ENCODE data around the gene ACVR2A. TPM values are rescaled to one million over a fixed set of nuclear protein-coding genes. Genes with fewer than 3 reads are reported as not detected.

Gene ACVR2A
- polyA plus RNA-seq, 1 of the 3 experiments (the other 2 are of a cell fraction), result 1.6 TPM

GRCh38 chr2:147845411-147845971, 662 bp downstream of the ACVR2A start:
- Histone ChIP-seq H3K4me1 (ENCODE audit: control insufficient read depth in 1 of 2, insufficient read depth in 2 of 2, low read depth in 1 of 2, low read length in 1 of 2) (peaks cover 0 to 8% of the 10 kb centered on the region in 2 experiments; a peak in 2 of 4 replicates), H3K4me3 (ENCODE audit: low read depth in 2 of 2, low read length in 1 of 2) (peak overlapping the region; percentile 77 to 86), H2AFZ (ENCODE audit: low read depth) (peak overlapping the region; percentile 41; the same call in 1 of the 2 replicates), H4K20me1 (ENCODE audit: insufficient read depth) (no peaks in the 10 kb centered on the region; the same call in 1 of the 2 replicates), H3K36me3 (replicated peaks in 1 of 2; ENCODE audit: control insufficient read depth in 1 of 2, insufficient read depth in 2 of 2, low read length in 1 of 2) (no peaks in the 10 kb centered on the region), H3K79me2 (ENCODE audit: insufficient read depth) (peaks cover 50% of the 10 kb centered on the region), H3F3A (replicated peaks; ENCODE audit: insufficient read depth) (no peaks in the 10 kb centered on the region), H3K27me3 (ENCODE audit: insufficient read depth) (no peaks in the 10 kb centered on the region; the same call in 1 of the 2 replicates), H3K27ac (ENCODE audit: low read depth in 2 of 2, low read length in 1 of 2) (peak overlapping the region; percentile 12 to 96; a peak in 2 of 4 replicates), H3K9ac (peak overlapping the region; percentile 75), H3K9me3 (no peaks in the 10 kb centered on the region), H3K4me2 (peak overlapping the region; percentile 78), H3K9me2 (no peaks in the 10 kb centered on the region)
- TF ChIP-seq MXI1 (IDR thresholded peaks at IDR 0.05; ENCODE audit: low read depth, low read length), result peak; percentile 69; the same call in 1 of the 2 replicates
- peak; percentile 40 for TF ChIP-seq GATA2 (CRISPR knock-in tag; IDR thresholded peaks at IDR 0.05)
- TF ChIP-seq YY1 (IDR thresholded peaks at IDR 0.05; ENCODE audit: low read depth), result no peak
- DNase-seq, result no peak
- POLR2A ChIA-PET, result interaction anchor here (1.1 kb wide), 1 partner anchor 10 kb away, joined by 4 read pairs; no protein-coding TSS in a partner anchor
- WGBS (ENCODE audit: low lambda C conversion rate), result 7% methylated on average over 14 of the region's 14 CpGs
- CTCF ChIA-PET, result no interaction called here

GRCh38 chr2:147846412-147847081, 1.7 kb downstream of the ACVR2A start:
- H3K4me1 ChIP-seq (ENCODE audit: control insufficient read depth in 1 of 2, insufficient read depth in 2 of 2, low read depth in 1 of 2, low read length in 1 of 2), result peaks cover 0 to 8% of the 10 kb centered on the region in 2 experiments; a peak in 2 of 4 replicates
- 39% methylated on average over 5 of the region's 5 CpGs for WGBS (ENCODE audit: low lambda C conversion rate)
- H3K9ac ChIP-seq, result peak overlapping the region; percentile 75; the same call in 1 of the 2 replicates
- H2AFZ ChIP-seq (ENCODE audit: low read depth), result no peak overlapping the region; the same call in 1 of the 2 replicates
- no peak for TF ChIP-seq SIN3A (IDR thresholded peaks at IDR 0.05; ENCODE audit: borderline replicate concordance, low read depth, low read length)
- no peak for TF ChIP-seq TCF12 (IDR thresholded peaks at IDR 0.05)
- no peaks in the 10 kb centered on the region for H3K27me3 ChIP-seq (ENCODE audit: insufficient read depth)
- ChIA-PET POLR2A (no interaction called here), CTCF (interaction anchor here (0.6 to 1.5 kb wide), 2 partner anchors 64 to 764 kb away, joined by 3 to 8 read pairs; no protein-coding TSS in a partner anchor)
- H4K20me1 ChIP-seq (ENCODE audit: insufficient read depth), result peaks cover 5% of the 10 kb centered on the region; the same call in 1 of the 2 replicates
- no peak overlapping the region for H3K27ac ChIP-seq (ENCODE audit: low read depth in 2 of 2, low read length in 1 of 2)
- H3K4me3 ChIP-seq (ENCODE audit: low read depth in 2 of 2, low read length in 1 of 2), result peak overlapping the region; percentile 77 to 86
- H3K36me3 ChIP-seq (replicated peaks in 1 of 2; ENCODE audit: control insufficient read depth in 1 of 2, insufficient read depth in 2 of 2, low read length in 1 of 2), result no peaks in the 10 kb centered on the region
- no peaks in the 10 kb centered on the region for H3F3A ChIP-seq (replicated peaks; ENCODE audit: insufficient read depth)
- no peak for DNase-seq
- H3K9me2 ChIP-seq, result no peaks in the 10 kb centered on the region
- peak overlapping the region; percentile 78 for H3K4me2 ChIP-seq
- peaks cover 61% of the 10 kb centered on the region for H3K79me2 ChIP-seq (ENCODE audit: insufficient read depth)
- no peaks in the 10 kb centered on the region for H3K9me3 ChIP-seq

- Histone ChIP-seq H3K4me2 (no peak overlapping the region), H2AFZ (ENCODE audit: low read depth) (no peak overlapping the region), H3K36me3 (replicated peaks in 1 of 2; ENCODE audit: control insufficient read depth in 1 of 2, insufficient read depth in 2 of 2, low read length in 1 of 2) (no peaks in the 10 kb centered on the region), H3K9me2 (no peaks in the 10 kb centered on the region), H3K9ac (no peak overlapping the region), H3K79me2 (ENCODE audit: insufficient read depth) (peaks cover 73% of the 10 kb centered on the region), H3F3A (replicated peaks; ENCODE audit: insufficient read depth) (no peaks in the 10 kb centered on the region), H3K4me3 (ENCODE audit: low read depth in 2 of 2, low read length in 1 of 2) (no peak overlapping the region), H3K27ac (ENCODE audit: low read depth in 2 of 2, low read length in 1 of 2) (no peak overlapping the region), H3K4me1 (ENCODE audit: control insufficient read depth in 1 of 2, insufficient read depth in 2 of 2, low read depth in 1 of 2, low read length in 1 of 2) (peaks cover 0 to 8% of the 10 kb centered on the region in 2 experiments; a peak in 2 of 4 replicates), H3K9me3 (no peaks in the 10 kb centered on the region), H4K20me1 (ENCODE audit: insufficient read depth) (peaks cover 7% of the 10 kb centered on the region; the same call in 1 of the 2 replicates), H3K27me3 (ENCODE audit: insufficient read depth) (no peaks in the 10 kb centered on the region)
- ChIA-PET CTCF (interaction anchor here (0.6 kb wide), 1 partner anchor 23 kb away, joined by 3 read pairs; no protein-coding TSS in a partner anchor), POLR2A (no interaction called here)
- no peak for DNase-seq
- TF ChIP-seq RFX5 (IDR thresholded peaks at IDR 0.05; ENCODE audit: low read length) (no peak), ZBTB33 (IDR thresholded peaks at IDR 0.05; ENCODE audit: borderline replicate concordance, low read depth) (no peak), MEF2A (IDR thresholded peaks at IDR 0.05; ENCODE audit: borderline replicate concordance, low read depth) (no peak), TCF12 (IDR thresholded peaks at IDR 0.05) (no peak), PBX3 (IDR thresholded peaks at IDR 0.05) (no peak), SIN3A (IDR thresholded peaks at IDR 0.05; ENCODE audit: borderline replicate concordance, low read depth, low read length) (no peak), FOSL2 (IDR thresholded peaks at IDR 0.05; ENCODE audit: borderline replicate concordance, low read depth) (no peak), GATA2 (CRISPR knock-in tag; IDR thresholded peaks at IDR 0.05) (no peak), EZH2phosphoT487 (IDR thresholded peaks at IDR 0.05; ENCODE audit: borderline replicate concordance, low read depth) (no peak), SMC3 (IDR thresholded peaks at IDR 0.05; ENCODE audit: low read depth, low read length) (no peak), RCOR1 (IDR thresholded peaks at IDR 0.05; ENCODE audit: low read length) (no peak), EP300 (IDR thresholded peaks at IDR 0.05; ENCODE audit: borderline replicate concordance in 1 of 2, low read depth in 1 of 2, low read length in 1 of 2) (no peak)
These were observed 3.0 kb downstream of the ACVR2A start for GRCh38 chr2:147847746-147848391.

Measured in SK-N-SH (cell line).